Glutamatergic neuron (in vitro differentiated cells): Measurements from ENCODE around the gene KRT32. TPM values are rescaled to one million over a fixed set of nuclear protein-coding genes. Genes with fewer than 3 reads are reported as not detected.

Source experiments
- DNase-seq: peaks from one replicate; pipeline ENCODE4 v3.0.0; 2022
- H3K27ac Mint-ChIP-seq: one replicate; pipeline ENCODE4 v1.8.0; 2020; ENCODE audit warnings: mild to moderate bottlenecking, mixed read lengths, inconsistent platforms; ENCODE audit not compliant: unreplicated experiment
- H3K27me3 Mint-ChIP-seq: one replicate; pipeline ENCODE4 v1.8.0; 2020; ENCODE audit warnings: mild to moderate bottlenecking, moderate library complexity, mixed read lengths, inconsistent platforms; ENCODE audit not compliant: unreplicated experiment
- H3K36me3 Mint-ChIP-seq: one replicate; pipeline ENCODE4 v1.8.0; 2020; ENCODE audit warnings: mild to moderate bottlenecking, mixed read lengths, inconsistent platforms; ENCODE audit not compliant: unreplicated experiment
- H3K4me1 Mint-ChIP-seq: one replicate; pipeline ENCODE4 v1.8.0; 2020; ENCODE audit warnings: mild to moderate bottlenecking, low read depth, mixed read lengths, inconsistent platforms; ENCODE audit not compliant: unreplicated experiment
- H3K4me3 Mint-ChIP-seq: one replicate; pipeline ENCODE4 v1.8.0; 2020; ENCODE audit warnings: mild to moderate bottlenecking, mixed read lengths, inconsistent platforms; ENCODE audit not compliant: unreplicated experiment
- H3K9me3 Mint-ChIP-seq: one replicate; pipeline ENCODE4 v1.8.0; 2020; ENCODE audit warnings: mild to moderate bottlenecking, moderate library complexity, mixed read lengths, inconsistent platforms; ENCODE audit not compliant: unreplicated experiment
- total RNA-seq: library from RNA; stranded (reverse); fragmentation: NEBNext Ultra II Directional; extraction: Animal tissue kit (Norgen Biotek cat#: 25700); gene quantifications from one replicate; pipeline ENCODE4 v1.2.1, GENCODE V29; 2021; ENCODE audit not compliant: unreplicated experiment
- TF ChIP-seq, protein P1 (sequence below): fragments of 200-600 bp; sonication (generic); IDR thresholded peaks from one replicate; pipeline ENCODE4 v1.5.0; 2021; ENCODE audit not compliant: partially characterized antibody, unreplicated experiment

KRT32 gene
- total RNA-seq, 1 donor from 2014 or later, result not detected

DNA sequence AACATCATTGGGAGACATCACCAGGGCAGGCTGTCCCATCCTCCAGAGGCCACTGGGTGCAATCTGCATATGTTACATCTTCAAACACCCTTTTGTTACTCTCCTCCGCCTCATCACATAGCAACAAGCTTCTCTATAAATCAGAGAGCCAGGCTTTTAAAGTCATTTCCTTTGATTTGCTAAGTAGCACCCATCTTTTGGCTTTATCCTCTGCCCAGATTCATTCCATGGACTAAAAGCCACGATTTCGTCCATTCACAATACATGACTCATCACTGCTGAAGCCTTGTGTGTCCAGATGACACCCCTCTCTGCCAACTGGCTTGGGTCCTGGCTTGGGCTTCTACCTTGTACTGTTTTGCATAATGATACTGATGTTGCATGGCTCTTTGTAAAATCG, 24.4 kb downstream of the KRT32 start:
- no peak overlapping the region for H3K4me3 Mint-ChIP-seq
- H3K27me3 Mint-ChIP-seq, result no peaks in the 10 kb centered on the region
- H3K4me1 Mint-ChIP-seq, result no peaks in the 10 kb centered on the region
- H3K9me3 Mint-ChIP-seq, result no peaks in the 10 kb centered on the region
- H3K36me3 Mint-ChIP-seq, result no peaks in the 10 kb centered on the region
- TF ChIP-seq, protein P1, sequence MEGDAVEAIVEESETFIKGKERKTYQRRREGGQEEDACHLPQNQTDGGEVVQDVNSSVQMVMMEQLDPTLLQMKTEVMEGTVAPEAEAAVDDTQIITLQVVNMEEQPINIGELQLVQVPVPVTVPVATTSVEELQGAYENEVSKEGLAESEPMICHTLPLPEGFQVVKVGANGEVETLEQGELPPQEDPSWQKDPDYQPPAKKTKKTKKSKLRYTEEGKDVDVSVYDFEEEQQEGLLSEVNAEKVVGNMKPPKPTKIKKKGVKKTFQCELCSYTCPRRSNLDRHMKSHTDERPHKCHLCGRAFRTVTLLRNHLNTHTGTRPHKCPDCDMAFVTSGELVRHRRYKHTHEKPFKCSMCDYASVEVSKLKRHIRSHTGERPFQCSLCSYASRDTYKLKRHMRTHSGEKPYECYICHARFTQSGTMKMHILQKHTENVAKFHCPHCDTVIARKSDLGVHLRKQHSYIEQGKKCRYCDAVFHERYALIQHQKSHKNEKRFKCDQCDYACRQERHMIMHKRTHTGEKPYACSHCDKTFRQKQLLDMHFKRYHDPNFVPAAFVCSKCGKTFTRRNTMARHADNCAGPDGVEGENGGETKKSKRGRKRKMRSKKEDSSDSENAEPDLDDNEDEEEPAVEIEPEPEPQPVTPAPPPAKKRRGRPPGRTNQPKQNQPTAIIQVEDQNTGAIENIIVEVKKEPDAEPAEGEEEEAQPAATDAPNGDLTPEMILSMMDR, result no peak
- H3K27ac Mint-ChIP-seq, result no peak overlapping the region
- no peak for DNase-seq

GRCh38 chr17:41440531-41441033, 26.6 kb downstream of the KRT32 start, which contains the start of gene KRT38:
Gene KRT38, minus strand, starts transcription at chr17:41440983. Its CDS starts 62 bp downstream, at chr17:41440921.
- Mint-ChIP-seq H3K27ac (no peak within 1 kb of the TSS), H3K36me3 (no peaks in the 10 kb centered on the region), H3K4me3 (no peak within 1 kb of the TSS), H3K27me3 (no peaks in the 10 kb centered on the region), H3K4me1 (no peaks in the 10 kb centered on the region), H3K9me3 (no peaks in the 10 kb centered on the region)
- no peak for DNase-seq
- TF ChIP-seq, protein P1, result no peak

- H3K27me3 Mint-ChIP-seq, result no peaks in the 10 kb centered on the region
- H3K9me3 Mint-ChIP-seq, result no peaks in the 10 kb centered on the region
- H3K27ac Mint-ChIP-seq, result no peak overlapping the region
- H3K4me3 Mint-ChIP-seq, result no peak overlapping the region
- DNase-seq, result no peak
- H3K36me3 Mint-ChIP-seq, result no peaks in the 10 kb centered on the region
- TF ChIP-seq, protein P1, result no peak
- H3K4me1 Mint-ChIP-seq, result no peaks in the 10 kb centered on the region
Observed at GRCh38 chr17:41439375-41439774, 27.8 kb downstream of the KRT32 start.

DNA sequence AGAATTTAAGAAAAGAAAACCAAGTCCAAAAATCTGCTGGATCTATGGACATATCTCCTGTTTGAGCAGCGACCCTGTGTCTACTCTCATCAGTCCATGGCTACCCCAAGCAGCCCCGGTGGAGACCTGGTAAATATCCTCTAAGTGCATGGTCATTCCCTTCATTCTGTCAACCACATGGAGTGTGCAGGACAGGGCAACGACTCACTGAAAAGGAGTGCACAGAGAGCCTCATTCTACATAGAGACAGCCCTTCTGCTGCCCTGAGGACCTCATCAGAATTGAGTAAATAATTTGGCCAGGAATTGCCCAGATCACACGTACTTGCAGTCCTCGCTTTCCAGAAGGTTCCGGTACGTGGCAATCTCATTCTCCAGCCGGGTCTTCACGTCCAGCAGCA, 29.4 kb downstream of the KRT32 start:
- TF ChIP-seq, protein P1, result no peak
- no peaks in the 10 kb centered on the region for H3K27me3 Mint-ChIP-seq
- no peak for DNase-seq
- no peaks in the 10 kb centered on the region for H3K36me3 Mint-ChIP-seq
- no peak overlapping the region for H3K4me3 Mint-ChIP-seq
- no peaks in the 10 kb centered on the region for H3K4me1 Mint-ChIP-seq
- H3K27ac Mint-ChIP-seq, result no peak overlapping the region
- no peaks in the 10 kb centered on the region for H3K9me3 Mint-ChIP-seq

GRCh38 chr17:41437254-41437653, 29.9 kb downstream of the KRT32 start:
- no peak for DNase-seq
- Mint-ChIP-seq H3K9me3 (no peaks in the 10 kb centered on the region), H3K4me3 (no peak overlapping the region), H3K27ac (no peak overlapping the region), H3K27me3 (no peaks in the 10 kb centered on the region), H3K36me3 (no peaks in the 10 kb centered on the region), H3K4me1 (no peaks in the 10 kb centered on the region)
- TF ChIP-seq, protein P1, result no peak
